Gastroesophageal sphincter (tissue), 3 donors: ENCODE measurements around the gene ADM5.

ENCODE experiments used
- CTCF ChIP-seq, 4 experiments: fragments of 200-600 bp in 2 of 4; fragments of 450-650 bp in 2 of 4; sonication (generic) in 1 of 4; IDR thresholded peaks; one replicate each; pipeline ENCODE4 v1.5.1; 2017 to 2019; ENCODE audit warnings: antibody characterized with exemption in 4 of 4, mild to moderate bottlenecking in 2 of 4, moderate library complexity in 2 of 4
- POLR2A ChIP-seq, 2 donors: fragments of 450-650 bp; IDR thresholded peaks; one replicate each; pipeline ENCODE4 v1.6.1; 2017; ENCODE audit warnings: antibody characterized with exemption in 2 of 2, mild to moderate bottlenecking in 2 of 2, moderate library complexity in 1 of 2
- POLR2AphosphoS5 ChIP-seq: sonication (generic); formaldehyde crosslinking; IDR thresholded peaks from one replicate; pipeline ENCODE4 v1.6.1; 2017; ENCODE audit warnings: antibody characterized with exemption

- TF ChIP-seq CTCF (IDR thresholded peaks at IDR 0.05) (no peak), POLR2AphosphoS5 (no peak), POLR2A (IDR thresholded peaks at IDR 0.05) (no peak)
Observed at GRCh38 chr19:49663224-49663623, 26.2 kb upstream of the ADM5 start.
